Measurements from ENCODE around the gene NEK7. TPM values are rescaled to one million over a fixed set of nuclear protein-coding genes. Genes with fewer than 3 reads are reported as not detected.

NEK7 gene
- total RNA-seq, 1 donor from 2014 or later: 44.9 TPM

GRCh38 chr1:198270273-198270828 lies 113.6 kb downstream of the NEK7 start:
- Mint-ChIP-seq H3K27ac (ENCODE audit: unreplicated experiment) (no peak overlapping the region), H3K27me3 (ENCODE audit: unreplicated experiment) (no peaks in the 10 kb centered on the region), H3K4me1 (ENCODE audit: unreplicated experiment) (peaks cover 3% of the 10 kb centered on the region), H3K9me3 (ENCODE audit: unreplicated experiment) (no peaks in the 10 kb centered on the region), H3K4me3 (ENCODE audit: unreplicated experiment) (no peak overlapping the region), H3K36me3 (ENCODE audit: low read depth, unreplicated experiment) (no peaks in the 10 kb centered on the region)
- no peak for DNase-seq (ENCODE audit: low spot score)
- TF ChIP-seq CTCF (IDR thresholded peaks at IDR 0.05; ENCODE audit: unreplicated experiment): no peak

DNA sequence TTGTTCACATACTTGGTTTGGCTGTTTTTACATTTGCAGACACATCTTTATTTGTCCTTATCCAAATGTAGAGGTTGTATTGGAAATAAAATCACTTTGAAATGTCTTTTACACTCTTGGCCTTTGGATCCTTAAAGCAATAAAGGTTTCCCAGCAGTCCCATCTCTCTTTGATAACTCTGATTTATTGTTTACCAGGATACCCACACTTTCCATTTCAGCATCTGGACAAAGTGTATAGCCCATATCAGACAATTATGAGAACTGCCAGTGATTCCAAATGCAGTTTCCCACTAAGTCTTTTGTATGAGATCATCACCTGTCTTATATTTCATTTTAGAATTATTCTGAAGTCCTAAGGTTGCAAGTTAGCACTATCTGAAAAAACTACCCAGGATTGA lies 114.7 kb downstream of the NEK7 start:
- H3K4me1 Mint-ChIP-seq (ENCODE audit: unreplicated experiment): no peaks in the 10 kb centered on the region
- H3K9me3 Mint-ChIP-seq (ENCODE audit: unreplicated experiment): no peaks in the 10 kb centered on the region
- no peaks in the 10 kb centered on the region for H3K27me3 Mint-ChIP-seq (ENCODE audit: unreplicated experiment)
- no peak for DNase-seq (ENCODE audit: low spot score)
- no peaks in the 10 kb centered on the region for H3K36me3 Mint-ChIP-seq (ENCODE audit: low read depth, unreplicated experiment)
- TF ChIP-seq CTCF (IDR thresholded peaks at IDR 0.05; ENCODE audit: unreplicated experiment): no peak
- no peak overlapping the region for H3K27ac Mint-ChIP-seq (ENCODE audit: unreplicated experiment)
- no peak overlapping the region for H3K4me3 Mint-ChIP-seq (ENCODE audit: unreplicated experiment)

- no peak for DNase-seq (ENCODE audit: low spot score)
- no peak for TF ChIP-seq CTCF (IDR thresholded peaks at IDR 0.05; ENCODE audit: unreplicated experiment)
- H3K27ac Mint-ChIP-seq (ENCODE audit: unreplicated experiment): no peak overlapping the region
- no peak overlapping the region for H3K4me3 Mint-ChIP-seq (ENCODE audit: unreplicated experiment)
- H3K9me3 Mint-ChIP-seq (ENCODE audit: unreplicated experiment): no peaks in the 10 kb centered on the region
- no peaks in the 10 kb centered on the region for H3K4me1 Mint-ChIP-seq (ENCODE audit: unreplicated experiment)
- peaks cover 1% of the 10 kb centered on the region for H3K27me3 Mint-ChIP-seq (ENCODE audit: unreplicated experiment)
- H3K36me3 Mint-ChIP-seq (ENCODE audit: low read depth, unreplicated experiment): no peaks in the 10 kb centered on the region
Observed at GRCh38 chr1:198272492-198272891, 115.7 kb downstream of the NEK7 start.

- Mint-ChIP-seq H3K27me3 (ENCODE audit: unreplicated experiment) (peaks cover 1% of the 10 kb centered on the region), H3K9me3 (ENCODE audit: unreplicated experiment) (no peaks in the 10 kb centered on the region), H3K4me3 (ENCODE audit: unreplicated experiment) (no peak overlapping the region), H3K36me3 (ENCODE audit: low read depth, unreplicated experiment) (no peaks in the 10 kb centered on the region), H3K4me1 (ENCODE audit: unreplicated experiment) (no peaks in the 10 kb centered on the region), H3K27ac (ENCODE audit: unreplicated experiment) (no peak overlapping the region)
- no peak for DNase-seq (ENCODE audit: low spot score)
- TF ChIP-seq CTCF (IDR thresholded peaks at IDR 0.05; ENCODE audit: unreplicated experiment): no peak
Observed at GRCh38 chr1:198273748-198274295, 117.0 kb downstream of the NEK7 start.

GRCh38 chr1:198275597-198275996 lies 118.8 kb downstream of the NEK7 start:
- Mint-ChIP-seq H3K27ac (ENCODE audit: unreplicated experiment) (no peak overlapping the region), H3K4me1 (ENCODE audit: unreplicated experiment) (no peaks in the 10 kb centered on the region), H3K9me3 (ENCODE audit: unreplicated experiment) (no peaks in the 10 kb centered on the region), H3K27me3 (ENCODE audit: unreplicated experiment) (peaks cover 1% of the 10 kb centered on the region), H3K4me3 (ENCODE audit: unreplicated experiment) (no peak overlapping the region), H3K36me3 (ENCODE audit: low read depth, unreplicated experiment) (no peaks in the 10 kb centered on the region)
- TF ChIP-seq CTCF (IDR thresholded peaks at IDR 0.05; ENCODE audit: unreplicated experiment): no peak
- no peak for DNase-seq (ENCODE audit: low spot score)

All from endothelial cell (in vitro differentiated cells).